ENCODE data around the gene CBX3. TPM values are rescaled to one million over a fixed set of nuclear protein-coding genes. Genes with fewer than 3 reads are reported as not detected.
"Not testable (repeated sequence)": the region's sequence is repeated elsewhere in the genome, so short reads cannot be mapped to it uniquely, and the experiment has no call there.

The CBX3 gene
- total RNA-seq, 1 donor from 2014 or later: 48.0 TPM

DNA sequence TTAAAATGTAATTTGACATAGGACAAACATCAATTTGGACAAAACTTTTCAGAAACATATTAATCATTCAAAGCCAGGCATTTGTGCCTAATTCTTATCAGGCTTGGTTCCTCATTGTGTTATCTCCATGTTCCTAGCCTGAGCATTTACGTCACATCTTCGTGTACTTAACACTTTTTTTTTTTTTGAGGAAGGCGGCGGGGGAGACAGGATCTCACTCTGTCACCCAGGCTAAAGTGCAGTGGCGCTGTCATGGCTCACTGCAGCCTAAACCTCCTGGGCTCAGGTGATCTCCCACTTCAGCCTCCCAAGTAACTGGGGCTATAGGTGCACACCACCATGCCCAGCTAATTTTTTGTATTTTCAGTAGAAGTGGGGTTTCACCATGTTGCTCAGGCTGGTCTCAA, 20.8 kb upstream of the CBX3 start:
- H3K27me3 ChIP-seq (ENCODE audit: control insufficient read depth in 3 of 3, insufficient read depth in 3 of 3, low read length in 3 of 3): no peaks in the 10 kb centered on the region
- peaks cover 0 to 10% (median 0%) of the 10 kb centered on the region in 3 donors for H3K36me3 ChIP-seq (ENCODE audit: control insufficient read depth in 3 of 3, insufficient read depth in 3 of 3, low read length in 3 of 3)
- H3K4me1 ChIP-seq (ENCODE audit: control insufficient read depth in 3 of 3, insufficient read depth in 3 of 3, low read length in 3 of 3): peaks cover 15 to 25% (median 19%) of the 10 kb centered on the region in 3 donors
- no peak overlapping the region for H3K9ac ChIP-seq (ENCODE audit: low read depth in 1 of 3, low read length in 3 of 3)
- H3K27ac ChIP-seq (ENCODE audit: low read depth, low read length): no peak overlapping the region
- no peaks in the 10 kb centered on the region for H3K9me3 ChIP-seq (ENCODE audit: control insufficient read depth in 3 of 3, low read length in 3 of 3)
- H3K4me3 ChIP-seq (ENCODE audit: low read length in 3 of 3): no peak overlapping the region

DNA sequence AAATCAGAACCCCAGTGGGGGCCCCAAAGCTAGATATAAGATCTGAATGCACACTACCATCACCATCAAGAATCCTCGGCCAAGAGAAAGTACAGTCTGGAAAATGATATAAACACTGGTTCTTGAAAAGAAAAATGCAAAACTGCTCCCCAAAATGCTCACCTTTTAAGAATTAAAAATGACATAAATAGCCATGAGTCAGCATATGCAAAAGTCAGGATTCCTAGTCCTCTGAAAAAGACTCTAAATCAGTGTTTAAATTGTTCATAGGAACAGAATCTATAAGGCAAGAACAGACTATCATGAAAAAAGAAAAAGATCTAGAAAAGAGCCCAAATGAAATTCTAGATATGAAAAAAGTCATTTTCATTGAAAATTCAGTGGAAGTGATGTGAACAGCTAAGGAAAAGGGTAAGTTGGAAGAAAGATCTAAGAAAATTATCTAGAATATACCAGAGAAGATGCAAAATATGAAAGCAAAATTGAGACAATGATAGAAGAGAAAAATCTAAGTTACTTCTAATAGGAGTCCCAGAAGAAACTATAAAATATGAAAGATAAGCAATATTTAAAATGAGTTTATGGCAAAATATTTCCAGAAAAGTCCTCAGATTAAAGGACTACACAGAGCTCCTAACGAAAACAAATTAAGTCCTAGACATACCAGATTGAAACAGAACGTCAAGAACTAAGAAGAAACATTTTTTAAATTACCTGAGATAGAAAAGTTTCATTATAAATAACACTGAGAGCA, 19.9 kb upstream of the CBX3 start:
- H3K4me1 ChIP-seq (ENCODE audit: control insufficient read depth in 3 of 3, insufficient read depth in 3 of 3, low read length in 3 of 3): peaks cover 15 to 25% (median 19%) of the 10 kb centered on the region in 3 donors
- H3K9me3 ChIP-seq (ENCODE audit: control insufficient read depth in 3 of 3, low read length in 3 of 3): no peaks in the 10 kb centered on the region
- no peak overlapping the region for H3K4me3 ChIP-seq (ENCODE audit: low read length in 3 of 3)
- H3K27ac ChIP-seq (ENCODE audit: low read depth, low read length): peak overlapping the region; percentile 12
- H3K27me3 ChIP-seq (ENCODE audit: control insufficient read depth in 3 of 3, insufficient read depth in 3 of 3, low read length in 3 of 3): no peaks in the 10 kb centered on the region
- no peak overlapping the region for H3K9ac ChIP-seq (ENCODE audit: low read depth in 1 of 3, low read length in 3 of 3)
- peaks cover 0 to 13% (median 0%) of the 10 kb centered on the region in 3 donors for H3K36me3 ChIP-seq (ENCODE audit: control insufficient read depth in 3 of 3, insufficient read depth in 3 of 3, low read length in 3 of 3)

DNA sequence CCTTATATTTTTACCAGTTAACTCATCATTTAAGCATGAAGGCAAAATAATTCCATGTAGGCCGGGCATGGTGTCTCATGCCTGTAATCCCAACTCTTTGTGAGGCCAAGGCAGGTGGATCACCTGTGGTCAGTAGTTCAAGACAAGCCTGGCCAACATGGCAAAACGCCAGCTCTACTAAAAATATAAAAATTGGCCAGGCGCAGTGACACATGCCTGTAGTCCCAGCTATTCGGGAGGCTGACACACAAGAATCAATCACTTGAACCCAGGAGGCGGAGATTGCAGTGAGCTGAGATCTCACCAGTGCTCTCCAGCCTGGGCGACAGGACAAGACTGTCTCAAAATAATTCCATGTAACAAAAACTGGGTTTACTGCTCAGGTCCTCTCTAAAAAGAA, 19.3 kb upstream of the CBX3 start:
- Histone ChIP-seq H3K4me1 (ENCODE audit: control insufficient read depth in 3 of 3, insufficient read depth in 3 of 3, low read length in 3 of 3) (peaks cover 15 to 25% (median 19%) of the 10 kb centered on the region in 3 donors), H3K4me3 (ENCODE audit: low read length in 3 of 3) (no peak overlapping the region), H3K9me3 (ENCODE audit: control insufficient read depth in 3 of 3, low read length in 3 of 3) (no peaks in the 10 kb centered on the region), H3K9ac (ENCODE audit: low read depth in 1 of 3, low read length in 3 of 3) (no peak overlapping the region), H3K36me3 (ENCODE audit: control insufficient read depth in 3 of 3, insufficient read depth in 3 of 3, low read length in 3 of 3) (peaks cover 0 to 13% (median 0%) of the 10 kb centered on the region in 3 donors), H3K27ac (ENCODE audit: low read depth, low read length) (peak overlapping the region; percentile 12), H3K27me3 (ENCODE audit: control insufficient read depth in 3 of 3, insufficient read depth in 3 of 3, low read length in 3 of 3) (no peaks in the 10 kb centered on the region)

DNA sequence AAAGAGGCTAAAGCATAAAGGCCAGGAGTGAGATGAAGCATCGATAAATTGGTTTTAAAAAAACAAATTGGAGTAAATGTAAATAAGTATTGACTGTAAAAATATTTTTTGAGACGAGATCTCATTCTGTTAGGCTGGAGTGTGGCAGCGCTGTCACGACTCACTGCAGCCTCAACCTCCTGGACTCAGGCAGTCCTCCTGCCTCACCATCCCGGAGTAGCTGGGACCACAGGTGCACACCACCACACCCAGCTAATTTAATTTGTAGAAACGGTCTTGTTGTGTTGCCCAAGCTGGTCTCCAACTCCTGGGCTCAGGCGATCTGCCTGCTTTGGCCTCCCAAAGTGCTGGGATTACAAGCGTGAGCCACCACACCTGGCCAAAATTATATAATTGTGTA, 18.8 kb upstream of the CBX3 start:
- Histone ChIP-seq H3K4me1 (ENCODE audit: control insufficient read depth in 3 of 3, insufficient read depth in 3 of 3, low read length in 3 of 3) (peaks cover 15 to 25% (median 19%) of the 10 kb centered on the region in 3 donors), H3K27me3 (ENCODE audit: control insufficient read depth in 3 of 3, insufficient read depth in 3 of 3, low read length in 3 of 3) (no peaks in the 10 kb centered on the region), H3K4me3 (ENCODE audit: low read length in 3 of 3) (no peak overlapping the region), H3K9me3 (ENCODE audit: control insufficient read depth in 3 of 3, low read length in 3 of 3) (no peaks in the 10 kb centered on the region), H3K36me3 (ENCODE audit: control insufficient read depth in 3 of 3, insufficient read depth in 3 of 3, low read length in 3 of 3) (peaks cover 0 to 17% (median 1%) of the 10 kb centered on the region in 3 donors), H3K27ac (ENCODE audit: low read depth, low read length) (peak overlapping the region; percentile 12), H3K9ac (ENCODE audit: low read depth in 1 of 3, low read length in 3 of 3) (no peak overlapping the region)

DNA sequence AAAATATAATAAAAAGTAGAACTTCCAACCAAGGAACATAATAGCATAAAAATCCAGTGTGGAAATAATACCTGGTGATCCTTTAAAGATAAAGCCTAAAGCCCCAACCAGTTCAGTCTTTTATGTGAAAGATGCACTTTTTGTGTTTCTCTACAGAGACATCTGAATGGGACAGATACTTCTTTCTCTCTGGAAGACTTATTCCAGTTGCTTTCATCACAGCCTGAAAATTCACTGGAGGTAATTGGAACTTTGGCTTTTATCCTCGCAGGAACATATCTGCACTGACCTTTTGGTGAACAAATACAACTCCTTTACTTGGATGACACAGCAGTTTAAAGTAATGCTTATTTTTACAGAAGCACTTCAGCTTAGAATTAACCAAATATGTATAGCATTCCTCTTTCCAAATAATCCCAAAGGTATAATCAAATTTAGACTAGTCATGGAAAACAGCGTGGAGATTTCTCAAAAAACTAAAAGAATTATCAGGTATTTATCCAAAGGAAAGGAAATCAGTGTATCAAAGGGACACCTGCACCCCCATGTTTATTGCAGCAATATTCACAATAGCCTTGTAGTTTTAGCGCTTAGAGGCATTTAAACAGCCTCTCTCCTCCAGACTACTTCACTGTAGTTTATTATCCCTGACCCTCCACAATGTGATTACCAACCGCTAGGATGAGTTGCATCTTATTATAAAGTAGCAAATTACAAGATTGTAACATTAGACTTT, 17.8 kb upstream of the CBX3 start:
- peaks cover 15 to 25% (median 19%) of the 10 kb centered on the region in 3 donors for H3K4me1 ChIP-seq (ENCODE audit: control insufficient read depth in 3 of 3, insufficient read depth in 3 of 3, low read length in 3 of 3)
- no peaks in the 10 kb centered on the region for H3K27me3 ChIP-seq (ENCODE audit: control insufficient read depth in 3 of 3, insufficient read depth in 3 of 3, low read length in 3 of 3)
- no peak overlapping the region for H3K9ac ChIP-seq (ENCODE audit: low read depth in 1 of 3, low read length in 3 of 3)
- no peaks in the 10 kb centered on the region for H3K9me3 ChIP-seq (ENCODE audit: control insufficient read depth in 3 of 3, low read length in 3 of 3)
- peak overlapping the region; percentile 8 for H3K27ac ChIP-seq (ENCODE audit: low read depth, low read length)
- H3K4me3 ChIP-seq (ENCODE audit: low read length in 3 of 3): no peak overlapping the region
- H3K36me3 ChIP-seq (ENCODE audit: control insufficient read depth in 3 of 3, insufficient read depth in 3 of 3, low read length in 3 of 3): peaks cover 0 to 27% (median 11%) of the 10 kb centered on the region in 3 donors

DNA sequence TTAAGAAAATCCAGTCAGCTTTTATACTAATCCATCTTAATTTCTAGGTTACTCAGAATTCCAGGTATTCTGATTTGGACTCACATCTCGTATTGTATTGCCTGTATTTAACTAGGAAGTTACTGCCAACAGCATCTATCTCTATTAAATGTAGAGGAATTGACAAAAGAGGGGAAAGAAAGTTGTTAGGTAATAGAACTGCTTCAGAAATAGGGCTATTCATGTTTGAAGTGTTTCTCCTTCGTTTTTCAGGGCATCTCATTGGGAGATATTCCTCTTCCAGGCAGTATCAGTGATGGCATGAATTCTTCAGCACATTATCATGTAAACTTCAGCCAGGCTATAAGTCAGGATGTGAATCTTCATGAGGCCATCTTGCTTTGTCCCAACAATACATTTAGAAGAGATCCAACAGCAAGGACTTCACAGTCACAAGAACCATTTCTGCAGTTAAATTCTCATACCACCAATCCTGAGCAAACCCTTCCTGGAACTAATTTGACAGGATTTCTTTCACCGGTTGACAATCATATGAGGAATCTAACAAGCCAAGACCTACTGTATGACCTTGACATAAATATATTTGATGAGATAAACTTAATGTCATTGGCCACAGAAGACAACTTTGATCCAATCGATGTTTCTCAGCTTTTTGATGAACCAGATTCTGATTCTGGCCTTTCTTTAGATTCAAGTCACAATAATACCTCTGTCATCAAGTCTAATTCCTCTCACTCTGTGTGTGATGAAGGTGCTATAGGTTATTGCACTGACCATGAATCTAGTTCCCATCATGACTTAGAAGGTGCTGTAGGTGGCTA, 17.1 kb upstream of the CBX3 start:
- H3K4me3 ChIP-seq (ENCODE audit: low read length in 3 of 3); H3K9me3 ChIP-seq (ENCODE audit: control insufficient read depth in 3 of 3, low read length in 3 of 3); H3K27me3 ChIP-seq (ENCODE audit: control insufficient read depth in 3 of 3, insufficient read depth in 3 of 3, low read length in 3 of 3); H3K9ac ChIP-seq (ENCODE audit: low read depth in 1 of 3, low read length in 3 of 3): not testable (repeated sequence)
- Histone ChIP-seq H3K27ac (ENCODE audit: low read depth, low read length) (peak overlapping the region; percentile 8), H3K36me3 (ENCODE audit: control insufficient read depth in 3 of 3, insufficient read depth in 3 of 3, low read length in 3 of 3) (peaks cover 3 to 35% (median 18%) of the 10 kb centered on the region in 3 donors), H3K4me1 (ENCODE audit: control insufficient read depth in 3 of 3, insufficient read depth in 3 of 3, low read length in 3 of 3) (peaks cover 15 to 25% (median 19%) of the 10 kb centered on the region in 3 donors)

DNA sequence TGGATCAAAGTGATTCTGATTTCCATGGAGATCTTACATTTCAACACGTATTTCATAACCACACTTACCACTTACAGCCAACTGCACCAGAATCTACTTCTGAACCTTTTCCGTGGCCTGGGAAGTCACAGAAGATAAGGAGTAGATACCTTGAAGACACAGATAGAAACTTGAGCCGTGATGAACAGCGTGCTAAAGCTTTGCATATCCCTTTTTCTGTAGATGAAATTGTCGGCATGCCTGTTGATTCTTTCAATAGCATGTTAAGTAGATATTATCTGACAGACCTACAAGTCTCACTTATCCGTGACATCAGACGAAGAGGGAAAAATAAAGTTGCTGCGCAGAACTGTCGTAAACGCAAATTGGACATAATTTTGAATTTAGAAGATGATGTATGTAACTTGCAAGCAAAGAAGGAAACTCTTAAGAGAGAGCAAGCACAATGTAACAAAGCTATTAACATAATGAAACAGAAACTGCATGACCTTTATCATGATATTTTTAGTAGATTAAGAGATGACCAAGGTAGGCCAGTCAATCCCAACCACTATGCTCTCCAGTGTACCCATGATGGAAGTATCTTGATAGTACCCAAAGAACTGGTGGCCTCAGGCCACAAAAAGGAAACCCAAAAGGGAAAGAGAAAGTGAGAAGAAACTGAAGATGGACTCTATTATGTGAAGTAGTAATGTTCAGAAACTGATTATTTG, 16.3 kb upstream of the CBX3 start:
- Histone ChIP-seq H3K9ac (ENCODE audit: low read depth in 1 of 3, low read length in 3 of 3) (no peak overlapping the region), H3K9me3 (ENCODE audit: control insufficient read depth in 3 of 3, low read length in 3 of 3) (no peaks in the 10 kb centered on the region), H3K4me3 (ENCODE audit: low read length in 3 of 3) (no peak overlapping the region), H3K36me3 (ENCODE audit: control insufficient read depth in 3 of 3, insufficient read depth in 3 of 3, low read length in 3 of 3) (peaks cover 6 to 41% (median 24%) of the 10 kb centered on the region in 3 donors), H3K27me3 (ENCODE audit: control insufficient read depth in 3 of 3, insufficient read depth in 3 of 3, low read length in 3 of 3) (no peaks in the 10 kb centered on the region), H3K4me1 (ENCODE audit: control insufficient read depth in 3 of 3, insufficient read depth in 3 of 3, low read length in 3 of 3) (peaks cover 15 to 25% (median 19%) of the 10 kb centered on the region in 3 donors), H3K27ac (ENCODE audit: low read depth, low read length) (no peak overlapping the region)

DNA sequence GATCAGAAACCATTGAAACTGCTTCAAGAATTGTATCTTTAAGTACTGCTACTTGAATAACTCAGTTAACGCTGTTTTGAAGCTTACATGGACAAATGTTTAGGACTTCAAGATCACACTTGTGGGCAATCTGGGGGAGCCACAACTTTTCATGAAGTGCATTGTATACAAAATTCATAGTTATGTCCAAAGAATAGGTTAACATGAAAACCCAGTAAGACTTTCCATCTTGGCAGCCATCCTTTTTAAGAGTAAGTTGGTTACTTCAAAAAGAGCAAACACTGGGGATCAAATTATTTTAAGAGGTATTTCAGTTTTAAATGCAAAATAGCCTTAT, 15.7 kb upstream of the CBX3 start:
- Histone ChIP-seq H3K4me1 (ENCODE audit: control insufficient read depth in 3 of 3, insufficient read depth in 3 of 3, low read length in 3 of 3) (peaks cover 15 to 25% (median 19%) of the 10 kb centered on the region in 3 donors), H3K9me3 (ENCODE audit: control insufficient read depth in 3 of 3, low read length in 3 of 3) (no peaks in the 10 kb centered on the region), H3K4me3 (ENCODE audit: low read length in 3 of 3) (no peak overlapping the region), H3K27me3 (ENCODE audit: control insufficient read depth in 3 of 3, insufficient read depth in 3 of 3, low read length in 3 of 3) (no peaks in the 10 kb centered on the region), H3K36me3 (ENCODE audit: control insufficient read depth in 3 of 3, insufficient read depth in 3 of 3, low read length in 3 of 3) (peaks cover 9 to 46% (median 30%) of the 10 kb centered on the region in 3 donors), H3K27ac (ENCODE audit: low read depth, low read length) (no peak overlapping the region), H3K9ac (ENCODE audit: low read depth in 1 of 3, low read length in 3 of 3) (no peak overlapping the region)
